LNCaP clone FGC (cell line): ENCODE measurements around the gene FOXN3.

Source experiments
- DNase-seq: peaks from one replicate; pipeline ENCODE4 v3.0.0-alpha.2; 2011; ENCODE audit warnings: low read depth
- H3K4me3 ChIP-seq: 2 replicates; pipeline ENCODE4 v1.5.1; 2011; ENCODE audit warnings: mild to moderate bottlenecking, low read depth, low read length, control low read depth
- TF ChIP-seq, protein P1 (sequence below): IDR thresholded peaks from 2 replicates; pipeline ENCODE4 v1.5.1; 2012; ENCODE audit warnings: mild to moderate bottlenecking; ENCODE audit not compliant: control insufficient read depth, insufficient read depth; ENCODE audit errors: extremely low read depth

FOXN3 gene

DNA sequence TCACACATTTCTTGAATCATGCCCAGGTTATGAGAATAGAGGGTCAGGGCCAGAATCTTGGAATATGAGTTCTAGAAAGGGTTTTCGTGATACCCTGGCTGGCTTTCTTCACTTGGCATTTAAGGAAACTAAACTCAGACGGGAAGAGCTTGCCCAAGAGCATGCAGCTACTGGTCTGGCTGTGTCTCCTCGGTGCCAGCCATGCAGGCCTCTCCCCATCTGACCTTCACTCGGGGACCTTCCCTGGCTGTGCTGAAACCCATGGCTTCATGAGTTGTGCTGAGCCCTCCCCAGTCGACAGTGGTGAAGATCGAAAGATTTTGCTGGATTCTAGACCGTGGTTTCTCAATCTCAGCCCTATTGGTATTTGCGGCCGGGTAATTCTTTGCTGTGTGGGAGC, 38.0 kb downstream of the FOXN3 start:
- TF ChIP-seq, protein P1, sequence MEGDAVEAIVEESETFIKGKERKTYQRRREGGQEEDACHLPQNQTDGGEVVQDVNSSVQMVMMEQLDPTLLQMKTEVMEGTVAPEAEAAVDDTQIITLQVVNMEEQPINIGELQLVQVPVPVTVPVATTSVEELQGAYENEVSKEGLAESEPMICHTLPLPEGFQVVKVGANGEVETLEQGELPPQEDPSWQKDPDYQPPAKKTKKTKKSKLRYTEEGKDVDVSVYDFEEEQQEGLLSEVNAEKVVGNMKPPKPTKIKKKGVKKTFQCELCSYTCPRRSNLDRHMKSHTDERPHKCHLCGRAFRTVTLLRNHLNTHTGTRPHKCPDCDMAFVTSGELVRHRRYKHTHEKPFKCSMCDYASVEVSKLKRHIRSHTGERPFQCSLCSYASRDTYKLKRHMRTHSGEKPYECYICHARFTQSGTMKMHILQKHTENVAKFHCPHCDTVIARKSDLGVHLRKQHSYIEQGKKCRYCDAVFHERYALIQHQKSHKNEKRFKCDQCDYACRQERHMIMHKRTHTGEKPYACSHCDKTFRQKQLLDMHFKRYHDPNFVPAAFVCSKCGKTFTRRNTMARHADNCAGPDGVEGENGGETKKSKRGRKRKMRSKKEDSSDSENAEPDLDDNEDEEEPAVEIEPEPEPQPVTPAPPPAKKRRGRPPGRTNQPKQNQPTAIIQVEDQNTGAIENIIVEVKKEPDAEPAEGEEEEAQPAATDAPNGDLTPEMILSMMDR, result no peak
- no peak overlapping the region for H3K4me3 ChIP-seq
- no peak for DNase-seq

DNA sequence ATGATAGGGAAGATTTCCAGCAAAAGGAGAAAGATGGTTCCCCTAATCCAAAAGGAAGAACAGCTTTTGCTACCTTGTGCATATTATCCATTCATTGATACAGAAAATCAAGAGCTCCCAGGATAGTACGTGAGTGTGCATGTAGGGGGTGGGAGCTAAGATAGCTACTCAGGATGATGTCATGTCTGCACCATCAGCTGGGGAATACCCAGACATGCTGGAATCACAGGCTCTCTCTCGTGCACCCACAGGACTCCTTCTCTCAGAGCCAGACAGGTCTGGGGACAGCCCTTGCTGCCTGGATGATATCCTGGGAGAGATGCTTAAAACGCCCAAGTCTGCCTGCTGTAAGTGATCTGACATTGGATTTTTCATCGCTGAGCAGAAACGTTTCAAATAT, 38.9 kb downstream of the FOXN3 start:
- no peak for DNase-seq
- H3K4me3 ChIP-seq, result no peak overlapping the region

GRCh38 chr14:89377544-89377943, 39.5 kb downstream of the FOXN3 start:
- no peak overlapping the region for H3K4me3 ChIP-seq
- DNase-seq, result no peak
- TF ChIP-seq, protein P1, result no peak

More for the DNA sequence above, 38.9 kb downstream of the FOXN3 start:
- TF ChIP-seq, protein P1, result no peak

GRCh38 chr14:89374908-89375307, 42.1 kb downstream of the FOXN3 start:
- no peak for DNase-seq
- TF ChIP-seq, protein P1, result no peak
- no peak overlapping the region for H3K4me3 ChIP-seq

DNA sequence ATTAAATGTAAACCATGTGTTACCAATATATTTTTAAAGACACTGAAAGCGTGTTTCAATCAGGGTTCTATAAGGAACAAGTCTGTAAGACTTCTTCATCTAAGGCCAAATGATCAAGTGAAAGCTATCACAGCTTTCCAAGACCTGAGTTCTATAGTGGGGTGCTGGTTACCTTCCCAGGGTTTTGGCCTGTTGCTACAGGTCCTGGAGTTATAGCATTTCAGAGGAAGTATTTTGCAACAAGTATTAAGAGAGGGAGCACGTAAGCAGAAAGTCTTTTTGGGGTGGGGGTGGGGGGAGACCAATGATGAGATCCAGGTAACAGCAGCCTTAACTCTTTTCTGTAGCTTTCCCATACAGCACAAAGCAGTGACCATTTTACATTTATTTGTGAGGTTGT, 43.8 kb downstream of the FOXN3 start:
- TF ChIP-seq, protein P1, result no peak
- DNase-seq, result no peak
- no peak overlapping the region for H3K4me3 ChIP-seq

DNA sequence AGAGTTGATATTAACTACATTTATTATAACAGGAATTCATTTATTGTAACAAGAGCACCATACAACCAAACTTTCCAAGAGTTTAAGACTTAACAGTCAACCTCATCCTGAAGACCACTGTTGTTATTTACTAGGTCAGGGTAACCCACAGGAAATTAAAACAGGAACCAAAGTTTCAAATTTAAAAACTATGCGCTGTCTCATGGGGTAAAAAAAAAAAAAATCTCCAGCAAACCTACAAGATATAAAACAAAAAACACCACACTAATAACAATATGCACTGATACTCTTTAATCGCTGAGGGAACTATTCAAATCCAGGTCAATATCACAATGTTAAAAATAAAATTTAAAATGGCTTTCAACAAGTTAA, 44.5 kb downstream of the FOXN3 start:
- no peak overlapping the region for H3K4me3 ChIP-seq
- TF ChIP-seq, protein P1, result no peak
- no peak for DNase-seq
